Mucosa of descending colon (tissue), 3 donors: ENCODE data around the gene C1QL4. TPM values are rescaled to one million over a fixed set of nuclear protein-coding genes. Genes with fewer than 3 reads are reported as not detected.
"Not testable (repeated sequence)": the region's sequence is repeated elsewhere in the genome, so short reads cannot be mapped to it uniquely, and the experiment has no call there.

Source experiments
- ATAC-seq: fragments of 200-7000 bp; cut with Tn5 transposase; one replicate; pipeline ENCODE4 v1.9.1; 2020; ENCODE audit warnings: mild to moderate bottlenecking, moderate library complexity
- DNase-seq, 3 donors: peaks; one replicate each; pipeline ENCODE4 v3.0.0-alpha.2; 2020
- H3K36me3 ChIP-seq: fragments of 200-600 bp; one replicate; pipeline ENCODE4 v1.8.0; 2021; ENCODE audit warnings: low read depth, mild to moderate bottlenecking
- H3K4me1 ChIP-seq: fragments of 200-600 bp; one replicate; pipeline ENCODE4 v1.8.0; 2021; ENCODE audit warnings: low read depth, mild to moderate bottlenecking
- H3K4me3 ChIP-seq: fragments of 200-600 bp; one replicate; pipeline ENCODE4 v1.8.0; 2021; ENCODE audit warnings: mild to moderate bottlenecking
- H3K9me3 ChIP-seq: fragments of 200-600 bp; one replicate; pipeline ENCODE4 v1.8.0; 2021; ENCODE audit warnings: mild to moderate bottlenecking
- CTCF ChIP-seq: fragments of 200-600 bp; IDR thresholded peaks from one replicate; pipeline ENCODE4 v1.8.0; 2022; ENCODE audit warnings: antibody characterized with exemption, mild to moderate bottlenecking
- intact Hi-C, 2 donors: fragments of 100-400 bp; cut with DNase I in 1 of 2; cut with micrococcal nuclease in 1 of 2; formaldehyde crosslinking; loops; one replicate each; pipeline versions ENCODE4 v1.11.0 to v1.11.1; 2022; cut with DNase I, micrococcal nuclease
- long read RNA-seq, 2 donors: library from polyadenylated mRNA; unstranded; transcript quantifications; one replicate each; pipeline ENCODE4 v2.0.0, GENCODE V29; 2019 to 2021
- total RNA-seq, 3 donors: library from RNA; stranded (reverse); fragmentation: NEBNext Ultra II Directional in 2 of 3; extraction: Animal tissue kit (Norgen Biotek cat#: 25700) in 2 of 3; gene quantifications; one replicate each; pipeline versions ENCODE4 v1.2.1 to v1.2.4, GENCODE V29; 2021 to 2023
- donor health status: DM: no; HTN: no; CAD: no; lungs with moderate emphysema.
- donor health status: DM: no; HTN: no; CAD: no.
- donor health status: DM: no; HTN: yes; CAD: no.

The C1QL4 gene
- total RNA-seq = not detected
- long read RNA-seq, donor 1 = 0 reads
- long read RNA-seq, donor 2 = 0 reads

- Histone ChIP-seq H3K9me3 (no peaks in the 10 kb centered on the region), H3K36me3 (no peaks in the 10 kb centered on the region), H3K4me3 (no peak within 1 kb of the TSS), H3K4me1 (peaks cover 18% of the 10 kb centered on the region)
- DNase-seq = peak; percentile 81 to 93 (median 91)
- intact Hi-C loops = loop anchor here in 1 of 2 donors (10.0 kb wide), 1 partner anchor 52 kb away; no protein-coding TSS in a partner anchor
- TF ChIP-seq CTCF = peak; percentile 97
- ATAC-seq = peak; percentile 93
Measured at GRCh38 chr12:49336645-49337584, at the start of gene C1QL4. TSS of gene C1QL4 (minus strand) at chr12:49337188. CDS start at chr12:49336477, 711 bp downstream.

- DNase-seq, intact Hi-C loops, H3K9me3 ChIP-seq, H3K4me1 ChIP-seq, H3K36me3 ChIP-seq, H3K4me3 ChIP-seq: not testable (repeated sequence)
- ATAC-seq = peak; percentile 58
Measured at GRCh38 chr12:49380184-49380583, 43.2 kb upstream of the C1QL4 start.

DNA sequence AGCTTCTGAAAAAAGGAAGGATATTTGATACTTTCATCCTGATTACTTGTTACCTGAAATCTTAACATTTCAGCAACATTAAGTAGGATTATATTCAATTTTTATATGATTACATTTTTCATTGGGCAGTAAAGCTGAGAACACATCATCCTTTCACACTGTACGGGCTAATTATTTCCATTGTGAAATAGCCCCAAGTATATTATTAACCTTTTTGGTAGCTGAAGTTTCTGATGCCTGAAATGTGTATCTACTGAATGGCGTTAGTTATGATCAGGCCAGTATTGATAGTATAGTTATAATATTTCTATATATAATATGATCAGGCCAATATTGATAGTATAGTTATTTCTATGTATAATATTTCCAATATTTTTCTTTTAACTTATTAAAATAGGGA, 40.4 kb upstream of the C1QL4 start:
- no peaks in the 10 kb centered on the region for H3K9me3 ChIP-seq
- DNase-seq (no peak), ATAC-seq (no peak)
- intact Hi-C loops = no loop called here
- no peaks in the 10 kb centered on the region for H3K4me1 ChIP-seq
- TF ChIP-seq CTCF = no peak
- no peak overlapping the region for H3K4me3 ChIP-seq
- no peaks in the 10 kb centered on the region for H3K36me3 ChIP-seq

GRCh38 chr12:49375406-49375805, 38.4 kb upstream of the C1QL4 start:
- intact Hi-C loops = no loop called here
- no peak for ATAC-seq

DNA sequence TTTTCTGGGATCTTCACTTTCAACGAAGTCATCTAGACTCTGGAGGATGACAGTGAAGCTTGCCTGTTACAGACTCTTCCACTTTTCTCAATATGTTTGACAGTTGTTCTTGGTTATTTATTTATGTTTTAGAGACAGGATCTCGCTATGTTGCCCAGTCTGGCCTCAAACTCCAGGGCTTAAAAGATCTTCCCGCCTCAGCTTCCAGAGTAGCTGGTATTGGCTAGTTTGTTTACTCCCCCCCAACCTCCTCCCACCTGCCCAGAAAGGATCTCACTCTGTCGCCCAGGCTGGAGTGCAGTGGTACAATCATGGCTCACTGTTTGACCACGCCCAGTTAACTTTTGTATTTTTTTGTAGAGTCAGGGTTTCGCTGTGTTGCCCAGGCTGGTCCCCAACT, 33.6 kb upstream of the C1QL4 start:
- Histone ChIP-seq H3K4me3 (no peak overlapping the region), H3K4me1 (peaks cover 5% of the 10 kb centered on the region), H3K9me3 (no peaks in the 10 kb centered on the region), H3K36me3 (no peaks in the 10 kb centered on the region)
- intact Hi-C loops = no loop called here
- ATAC-seq (no peak), DNase-seq (no peak)
- no peak for TF ChIP-seq CTCF

More at GRCh38 chr12:49375406-49375805, 38.4 kb upstream of the C1QL4 start:
- Histone ChIP-seq H3K9me3 (no peaks in the 10 kb centered on the region), H3K36me3 (no peaks in the 10 kb centered on the region), H3K4me3 (no peak overlapping the region), H3K4me1 (no peaks in the 10 kb centered on the region)
- no peak for DNase-seq
- no peak for TF ChIP-seq CTCF

DNA sequence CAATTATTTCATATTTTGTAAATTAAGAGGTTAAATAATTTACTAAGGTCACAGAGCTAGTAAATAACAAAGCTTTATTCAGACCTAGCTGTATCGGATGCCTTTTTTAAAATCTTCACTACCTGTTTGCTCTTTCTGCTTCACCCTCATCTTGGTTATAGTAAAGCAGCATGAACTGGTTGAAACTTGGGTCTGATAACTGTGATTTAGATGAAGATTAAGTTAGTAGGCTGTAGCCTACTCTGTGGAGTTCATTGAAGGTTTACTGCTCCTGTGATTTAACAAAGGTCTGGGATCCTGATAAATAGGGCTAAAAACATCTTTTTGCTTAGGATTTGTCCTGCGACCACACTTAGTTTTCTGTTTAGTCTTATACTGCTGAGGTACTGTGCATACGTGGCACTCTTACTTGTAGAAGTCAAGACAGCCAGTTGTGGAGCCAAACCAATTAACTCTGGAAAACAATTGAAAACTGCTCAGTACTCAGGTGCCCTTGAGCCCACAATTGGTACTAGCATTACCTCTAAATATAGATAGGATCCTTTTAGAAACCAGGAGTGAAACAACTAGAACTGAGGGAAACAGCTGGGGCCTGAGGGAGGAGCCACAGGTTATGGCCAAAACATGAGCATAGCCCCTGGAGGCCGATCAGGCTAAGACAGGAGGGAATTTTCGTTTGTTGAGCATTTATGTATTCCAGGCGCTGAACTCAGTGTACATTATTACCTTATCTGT, 32.6 kb upstream of the C1QL4 start:
- no peaks in the 10 kb centered on the region for H3K9me3 ChIP-seq
- no peak for TF ChIP-seq CTCF
- DNase-seq (peak in 2 of 3 donors; percentile 35 to 55), ATAC-seq (no peak)
- no peak overlapping the region for H3K4me3 ChIP-seq
- peaks cover 5% of the 10 kb centered on the region for H3K4me1 ChIP-seq
- H3K36me3 ChIP-seq = no peaks in the 10 kb centered on the region
- intact Hi-C loops = no loop called here
